HG02970 (cell line): Measurements from ENCODE around the gene SLCO3A1.

Experiments
- ATAC-seq: cut with Tn5 transposase; IDR thresholded peaks from one replicate; pipeline ENCODE4 v1.9.1; 2021; ENCODE audit warnings: mild to moderate bottlenecking, moderate library complexity, moderate number of reproducible peaks; ENCODE audit not compliant: unreplicated experiment, low FRiP score

SLCO3A1 gene

DNA sequence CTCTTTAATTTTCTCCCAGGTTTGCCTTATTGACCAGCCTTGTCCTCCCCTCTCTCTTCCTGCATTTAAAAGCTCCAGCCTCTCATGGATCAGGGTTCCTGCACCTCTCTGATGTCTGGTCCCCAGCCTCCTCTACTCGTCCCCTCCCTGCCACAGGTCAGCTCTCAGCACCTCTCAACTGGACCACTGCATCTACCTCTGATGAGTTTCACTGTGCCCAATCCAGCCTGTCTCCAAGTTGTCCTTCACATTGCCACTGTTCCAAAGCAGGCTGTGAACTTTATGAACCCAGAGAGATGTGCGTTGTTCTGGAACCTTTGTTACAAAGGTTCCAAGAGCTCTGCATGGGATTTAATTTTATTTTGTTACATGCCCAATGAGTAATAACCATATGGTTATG is 76.6 kb downstream of the SLCO3A1 start:
- ATAC-seq, result no peak

DNA sequence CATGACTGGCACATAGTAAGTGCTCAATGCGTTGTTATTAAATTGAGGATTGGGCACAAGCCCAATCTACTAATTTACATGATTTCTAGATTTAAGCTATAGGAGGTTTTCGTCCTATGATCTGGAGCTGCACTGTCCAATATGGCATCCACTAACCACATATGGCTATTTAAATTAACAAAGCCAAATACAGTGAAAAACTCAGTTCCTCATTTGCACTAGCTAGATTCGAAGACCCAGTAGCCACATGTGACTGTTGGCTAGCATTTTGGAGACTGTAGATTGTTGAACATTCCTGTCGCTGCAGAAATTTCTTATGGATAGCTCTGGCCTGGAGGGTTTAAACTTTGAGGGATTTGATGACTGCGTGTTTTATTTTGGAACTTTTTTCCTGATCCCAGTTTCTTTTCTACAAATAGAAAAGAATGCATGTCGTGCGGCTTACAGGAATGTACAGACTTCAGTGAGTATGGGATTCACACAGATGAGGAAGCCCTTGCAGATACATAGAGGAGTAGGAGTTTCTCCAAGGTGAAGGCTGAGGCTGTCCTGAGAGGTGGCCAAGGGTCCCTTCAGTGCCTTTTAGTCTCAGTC is 82.8 kb downstream of the SLCO3A1 start:
- ATAC-seq, result no peak

DNA sequence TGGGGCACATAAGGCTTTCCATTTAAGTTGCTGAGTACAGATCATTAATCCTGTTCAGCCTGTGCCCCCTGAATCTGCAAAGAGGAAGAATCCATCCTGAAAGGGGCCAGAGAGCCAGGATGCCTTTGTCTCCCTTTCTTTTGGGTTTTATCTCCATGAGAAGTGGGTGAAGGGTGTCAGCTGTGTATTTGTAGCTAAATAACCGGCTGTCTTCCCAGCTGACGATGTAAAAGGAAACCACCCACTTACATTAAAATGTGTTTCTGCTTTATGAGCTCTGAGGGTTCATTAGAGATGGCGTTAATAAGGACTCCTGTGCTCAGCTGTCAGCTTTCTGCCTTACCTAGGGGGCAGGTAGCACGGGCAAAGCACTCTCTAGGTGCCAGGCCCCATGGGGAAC is 83.4 kb downstream of the SLCO3A1 start:
- no peak for ATAC-seq

DNA sequence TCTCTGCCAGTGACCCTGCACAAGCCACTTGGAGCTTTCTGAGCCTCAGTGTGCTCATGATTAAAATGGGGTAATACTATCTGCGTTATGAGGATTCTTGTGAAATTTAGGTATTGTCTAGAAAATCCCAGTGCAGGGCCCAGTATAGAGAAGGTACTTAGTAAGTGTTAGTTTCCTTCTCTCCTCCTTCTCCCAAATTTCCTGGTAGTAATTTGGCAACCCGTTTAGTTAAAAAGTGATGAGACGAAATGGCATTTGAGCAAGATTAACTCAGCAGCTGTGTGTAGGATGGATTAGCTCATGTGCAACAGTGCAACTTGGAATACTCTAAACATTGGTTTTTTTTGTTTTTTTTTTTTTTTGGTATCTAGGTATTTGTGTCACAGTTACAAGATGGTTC is 84.6 kb downstream of the SLCO3A1 start:
- ATAC-seq, result no peak

DNA sequence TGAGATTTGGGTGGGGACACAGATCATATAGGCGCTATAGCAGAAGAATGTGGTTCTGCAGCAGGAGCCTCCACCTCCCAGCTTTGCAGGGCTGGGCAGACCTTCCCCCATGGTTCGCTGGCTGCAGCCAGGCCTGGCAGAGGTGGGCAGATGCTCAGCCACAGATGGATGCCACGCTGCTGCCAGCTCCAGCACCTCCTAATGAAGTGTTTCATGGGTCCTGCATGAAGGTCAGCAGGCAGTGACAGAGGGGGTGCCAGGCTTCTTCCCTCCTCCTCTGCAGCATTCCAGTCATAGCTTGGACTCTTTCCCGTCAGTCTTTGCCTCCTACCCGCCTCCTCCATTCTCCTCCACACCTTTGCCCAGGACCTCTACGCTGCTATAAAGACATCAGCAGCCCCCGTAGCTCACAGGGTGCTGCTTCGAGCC is 85.9 kb downstream of the SLCO3A1 start:
- no peak for ATAC-seq

DNA sequence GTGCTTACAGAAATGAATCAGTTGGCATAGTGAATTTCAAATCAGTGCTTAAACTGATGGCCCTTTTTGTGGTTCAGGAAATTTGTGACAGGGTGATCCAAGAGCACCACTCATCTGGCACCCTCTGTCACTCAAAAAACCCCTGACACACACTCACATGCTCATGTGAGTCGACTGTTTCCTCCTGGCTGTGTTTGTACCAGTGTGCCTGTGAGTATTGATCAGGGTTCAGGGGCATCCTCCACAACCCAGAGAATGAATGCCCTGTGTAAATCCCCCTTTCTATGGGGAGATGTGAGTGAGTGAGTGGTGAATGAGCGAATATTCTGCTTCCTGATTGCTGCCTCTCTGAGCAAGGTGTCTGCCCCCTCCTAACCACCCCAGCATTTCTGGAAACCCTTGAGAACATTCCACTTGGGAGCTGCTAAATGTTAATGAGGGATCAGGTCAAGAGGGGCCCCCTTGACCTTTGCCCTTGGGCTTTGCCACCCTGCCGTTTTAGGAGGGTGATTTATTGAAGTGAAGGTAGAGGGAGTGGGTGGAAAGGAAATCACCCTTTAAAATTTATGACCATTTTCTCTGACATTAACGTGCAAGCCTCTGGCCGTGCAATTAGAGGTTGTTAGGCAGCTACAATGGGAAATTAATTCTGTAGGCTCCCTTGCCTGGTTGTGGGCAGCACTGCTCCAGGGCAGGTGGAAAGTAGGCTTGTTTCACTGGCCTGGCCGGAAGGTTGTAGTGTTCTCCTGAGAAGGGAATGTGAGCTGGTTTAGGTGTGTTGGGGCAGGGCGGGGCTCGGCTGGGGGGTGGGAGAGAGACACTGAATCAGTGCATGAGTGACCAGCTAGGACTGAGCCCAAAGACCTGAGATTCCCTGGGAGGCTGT is 87.2 kb downstream of the SLCO3A1 start:
- no peak for ATAC-seq

DNA sequence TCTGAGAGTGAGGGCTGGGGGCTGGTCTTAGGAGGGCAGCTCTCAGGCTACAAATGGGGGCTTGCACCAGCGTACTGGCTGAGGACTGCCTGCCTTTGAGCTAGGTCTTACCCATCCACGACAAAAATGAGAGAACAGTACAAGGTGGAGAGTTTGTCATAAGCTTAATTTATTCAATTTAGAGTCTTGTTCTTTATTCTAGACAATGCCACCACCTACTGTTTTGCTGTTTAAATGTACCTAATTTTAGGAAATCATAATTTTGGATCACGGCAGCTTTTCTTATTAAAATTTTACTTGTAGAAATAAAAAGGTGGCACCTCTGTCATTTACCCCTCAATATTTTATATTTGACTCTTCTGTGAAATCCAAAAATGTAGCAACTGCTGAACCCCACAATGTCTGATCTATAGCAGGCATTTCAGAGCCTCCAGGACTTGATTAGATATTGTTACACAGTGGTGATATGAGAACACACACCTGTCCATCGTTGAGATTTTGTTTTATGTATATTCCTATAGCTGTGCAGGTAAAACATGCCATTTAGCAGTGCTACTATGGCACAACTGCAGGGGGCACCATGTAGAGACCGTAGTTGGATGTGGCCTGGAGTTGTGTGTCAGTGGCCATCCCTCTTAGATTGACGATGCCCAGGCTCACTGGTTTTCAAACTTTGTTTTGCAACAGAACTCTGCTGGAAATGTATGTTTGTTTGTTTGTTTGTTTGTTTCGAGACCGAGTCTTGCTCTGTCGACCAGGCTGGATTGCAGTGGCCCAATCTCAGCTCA is 88.6 kb downstream of the SLCO3A1 start:
- no peak for ATAC-seq

DNA sequence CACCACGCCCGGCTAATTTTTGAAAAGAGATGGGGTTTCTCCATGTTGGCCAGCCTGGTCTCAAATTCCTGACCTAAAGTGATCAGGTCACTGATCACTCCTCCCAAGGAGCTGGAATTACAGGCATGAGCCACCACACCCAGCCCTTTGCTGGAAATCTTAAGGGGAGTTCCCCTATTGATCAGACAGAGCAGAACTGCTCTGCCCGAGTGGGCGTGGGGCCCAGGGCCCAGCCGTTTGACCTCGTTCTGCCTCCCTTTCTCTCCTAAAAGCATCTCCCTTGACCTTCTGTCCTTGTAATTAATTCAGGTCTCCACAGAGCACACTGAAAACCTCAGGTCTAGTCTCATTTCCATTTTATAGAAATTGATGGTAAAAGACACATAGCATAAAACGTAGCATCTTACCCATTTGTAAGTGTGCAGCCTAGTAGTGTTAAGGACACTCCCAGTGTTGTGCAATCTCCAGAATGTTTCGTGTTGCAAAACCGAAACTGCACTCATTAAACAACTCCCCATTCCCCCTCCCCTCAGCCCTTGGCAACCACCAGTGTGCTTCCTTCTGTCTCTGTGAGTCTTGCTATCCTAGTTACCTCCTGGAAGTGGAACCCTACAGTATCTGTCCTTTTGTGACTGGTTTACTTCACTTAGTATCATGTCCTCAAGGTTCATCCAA is 89.3 kb downstream of the SLCO3A1 start:
- no peak for ATAC-seq

DNA sequence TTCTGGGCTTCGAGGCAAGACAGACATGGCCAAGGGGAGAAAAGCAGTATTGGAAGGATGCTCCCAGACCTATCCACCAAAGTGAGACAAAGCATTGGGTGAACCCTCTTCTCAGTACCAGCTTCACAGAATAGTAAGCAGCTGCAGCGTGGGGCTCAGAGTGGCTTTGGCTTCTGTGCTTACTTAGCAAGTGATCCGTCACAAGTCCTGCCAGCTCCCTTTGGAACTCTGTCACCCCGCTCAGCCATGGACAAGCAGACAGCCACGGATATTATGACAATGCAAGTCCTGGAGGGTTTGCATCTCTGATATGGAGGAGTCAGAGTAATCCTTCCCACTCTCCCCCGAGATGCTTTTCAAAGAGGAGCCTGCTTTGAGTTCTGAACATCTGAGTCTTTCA is 90.8 kb downstream of the SLCO3A1 start:
- no peak for ATAC-seq

DNA sequence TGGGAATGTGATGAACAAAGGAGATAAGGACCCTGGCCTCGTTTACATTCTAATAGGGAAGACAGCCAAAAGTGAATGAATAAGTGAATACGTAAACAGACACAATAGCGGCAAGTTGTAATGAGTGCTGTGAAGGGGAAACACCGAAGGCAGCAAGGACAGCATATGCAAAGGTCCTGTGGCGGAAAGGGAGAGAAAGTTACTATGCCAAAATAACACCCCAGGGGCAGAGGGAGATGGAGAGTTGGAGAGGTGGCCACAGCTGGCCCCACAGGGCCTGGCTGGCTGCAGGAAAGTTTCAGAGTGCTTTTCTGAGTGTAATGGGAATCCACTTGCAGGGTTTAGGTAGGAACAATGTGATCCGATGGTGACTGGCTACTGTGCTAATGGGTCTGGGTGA is 91.9 kb downstream of the SLCO3A1 start:
- ATAC-seq, result no peak

DNA sequence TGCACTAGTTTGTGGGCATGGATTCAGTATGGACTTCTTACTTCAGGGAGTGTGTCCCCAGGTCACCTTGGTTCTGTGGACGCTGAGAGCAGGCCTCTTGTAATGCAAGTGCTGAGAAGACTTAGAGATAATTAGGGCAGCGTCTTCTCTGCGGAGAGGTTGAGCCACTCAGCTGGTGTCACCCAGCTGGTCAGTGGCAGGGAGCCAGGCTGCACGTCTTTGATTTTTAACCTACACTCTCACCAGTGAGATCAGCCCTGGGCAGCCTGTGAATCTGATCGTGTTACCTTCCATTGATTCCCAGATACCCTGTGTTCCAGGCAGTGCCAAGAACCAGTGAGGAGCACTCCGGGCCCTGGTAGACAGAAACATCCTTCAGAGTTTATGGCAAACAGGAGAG is 92.6 kb downstream of the SLCO3A1 start:
- ATAC-seq, result no peak

DNA sequence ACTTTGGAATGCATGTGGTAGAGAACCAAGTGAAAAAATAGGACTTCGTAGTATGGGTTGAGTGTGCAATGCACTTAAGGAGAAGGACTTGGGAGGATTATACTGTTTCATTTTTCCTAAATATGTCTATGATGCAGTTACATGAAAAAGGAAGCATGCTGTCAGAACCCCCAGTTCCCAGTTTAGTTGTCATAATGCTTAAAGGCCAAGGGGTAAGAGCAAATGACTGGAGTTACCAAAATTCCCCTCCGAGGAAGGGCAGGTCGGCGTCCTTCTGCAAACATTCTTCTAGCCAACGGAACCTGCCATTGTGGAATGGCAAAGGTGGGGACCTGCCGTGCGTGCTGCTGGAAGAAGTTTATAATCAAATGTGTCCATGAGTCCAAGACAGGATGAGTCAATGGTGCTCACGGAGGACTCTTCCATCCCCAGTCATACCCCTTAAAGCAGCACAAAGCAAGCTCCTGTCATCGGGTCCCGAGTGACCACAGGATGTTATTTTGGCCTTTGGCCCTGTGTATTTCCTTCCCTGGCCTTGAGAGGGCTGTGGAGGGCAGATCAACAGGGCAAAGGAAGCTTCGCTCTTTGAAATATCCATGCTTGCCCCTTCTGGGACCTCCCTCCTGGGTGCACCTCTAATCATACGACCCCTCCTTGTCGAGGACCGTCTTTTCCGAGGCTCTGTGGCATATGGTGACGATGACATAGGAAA is 93.2 kb downstream of the SLCO3A1 start:
- ATAC-seq, result no peak

DNA sequence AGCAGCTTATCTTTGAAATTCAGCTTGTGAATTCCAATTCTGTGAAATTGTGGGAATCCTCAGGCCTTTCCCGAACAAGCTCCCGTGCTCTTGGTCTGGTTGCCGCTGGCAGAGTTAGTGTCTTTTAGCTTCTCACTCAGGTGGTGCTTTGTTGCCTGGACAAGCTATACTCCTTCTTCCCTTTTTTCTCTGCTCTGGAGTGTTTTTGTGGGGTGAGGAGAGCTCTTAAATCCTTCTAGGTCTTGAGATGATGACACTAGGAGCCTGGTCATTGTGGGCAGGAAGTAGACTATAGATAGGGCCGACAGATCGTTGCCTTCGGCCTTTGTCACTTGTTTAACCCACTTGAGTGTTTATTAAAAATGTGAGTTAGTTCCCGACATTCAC is 93.8 kb downstream of the SLCO3A1 start:
- no peak for ATAC-seq

DNA sequence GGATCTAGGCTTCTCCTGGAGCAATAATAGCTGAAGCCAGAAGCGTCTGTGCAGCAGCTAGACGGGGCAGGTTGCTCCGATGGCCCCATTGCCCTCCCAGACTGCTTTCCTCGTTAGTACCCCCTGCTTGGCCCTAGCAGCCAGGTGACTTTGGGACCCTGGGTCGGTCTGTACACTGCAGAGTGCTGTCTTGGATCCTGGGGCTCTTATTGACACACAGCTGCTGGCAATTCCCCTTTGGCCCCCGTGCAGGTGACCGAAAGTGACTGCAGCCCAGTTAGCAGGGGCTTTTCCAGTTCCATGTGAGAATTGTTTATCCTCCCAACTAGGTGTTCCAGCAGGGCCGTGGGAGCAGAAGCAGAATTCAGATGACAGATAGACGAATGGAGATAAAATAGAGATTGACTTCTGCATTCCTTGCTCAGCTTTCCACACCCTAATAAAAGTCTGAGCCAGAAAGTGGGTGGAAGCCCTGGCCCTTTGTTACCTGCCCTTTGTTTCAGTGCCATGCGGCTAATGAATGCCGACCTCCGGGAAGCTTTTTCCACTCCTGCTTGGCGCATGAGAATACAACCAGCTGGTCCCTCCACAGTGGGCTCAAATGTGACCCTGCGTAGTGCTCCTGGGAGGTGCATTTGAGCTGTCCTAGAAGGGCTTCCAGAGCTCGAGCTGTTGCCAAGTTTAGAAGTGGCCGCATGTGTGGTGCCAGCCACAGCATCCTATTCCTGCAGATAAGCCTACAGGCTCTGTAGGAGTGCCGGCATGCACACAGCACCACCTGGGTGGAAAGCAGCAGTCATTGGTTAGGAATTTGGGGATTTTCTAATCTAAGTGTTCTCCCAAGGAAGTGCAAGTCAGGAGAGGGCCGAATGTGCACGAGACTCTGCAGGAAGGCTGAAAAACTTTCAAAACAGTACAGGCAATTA is 94.4 kb downstream of the SLCO3A1 start:
- ATAC-seq, result no peak

DNA sequence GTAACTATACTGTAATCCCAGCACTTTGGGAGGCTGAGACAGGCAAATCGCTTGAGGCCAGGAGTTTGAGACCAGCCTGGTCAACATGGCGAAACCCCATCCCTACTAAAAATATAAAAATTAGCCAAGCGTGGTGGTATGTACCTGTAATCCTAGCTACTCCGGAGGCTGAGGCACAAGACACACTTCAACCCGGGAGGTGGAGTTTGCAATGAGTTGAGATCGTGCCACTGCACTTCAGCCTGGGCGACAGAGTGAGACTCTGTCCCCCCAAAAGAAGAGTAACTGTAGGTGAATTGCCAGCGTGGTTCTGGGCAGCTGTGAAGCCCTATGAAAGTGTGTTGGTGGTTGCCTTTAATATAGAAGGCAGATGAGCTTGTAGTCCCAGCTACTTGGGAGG is 95.9 kb downstream of the SLCO3A1 start:
- no peak for ATAC-seq

DNA sequence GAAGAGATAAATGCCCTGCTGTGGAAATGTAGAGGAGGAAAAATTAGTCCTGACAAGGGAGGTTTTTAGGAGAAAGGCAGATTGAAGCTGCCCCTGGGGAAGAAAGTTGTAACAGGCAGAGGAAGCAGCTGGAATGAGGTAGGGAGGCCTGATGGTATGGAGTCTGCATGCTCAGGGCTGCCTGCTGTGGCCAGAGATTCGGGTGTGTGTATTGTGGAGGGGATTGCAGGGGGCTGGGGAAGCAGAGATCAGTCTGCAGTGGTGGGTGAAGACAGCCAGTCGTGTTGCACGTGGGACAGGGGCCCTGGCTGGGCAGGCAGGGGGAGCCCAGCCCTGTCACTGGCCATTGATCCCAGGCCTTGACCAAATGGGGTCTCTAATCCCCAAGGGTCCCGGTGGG is 96.5 kb downstream of the SLCO3A1 start:
- no peak for ATAC-seq

DNA sequence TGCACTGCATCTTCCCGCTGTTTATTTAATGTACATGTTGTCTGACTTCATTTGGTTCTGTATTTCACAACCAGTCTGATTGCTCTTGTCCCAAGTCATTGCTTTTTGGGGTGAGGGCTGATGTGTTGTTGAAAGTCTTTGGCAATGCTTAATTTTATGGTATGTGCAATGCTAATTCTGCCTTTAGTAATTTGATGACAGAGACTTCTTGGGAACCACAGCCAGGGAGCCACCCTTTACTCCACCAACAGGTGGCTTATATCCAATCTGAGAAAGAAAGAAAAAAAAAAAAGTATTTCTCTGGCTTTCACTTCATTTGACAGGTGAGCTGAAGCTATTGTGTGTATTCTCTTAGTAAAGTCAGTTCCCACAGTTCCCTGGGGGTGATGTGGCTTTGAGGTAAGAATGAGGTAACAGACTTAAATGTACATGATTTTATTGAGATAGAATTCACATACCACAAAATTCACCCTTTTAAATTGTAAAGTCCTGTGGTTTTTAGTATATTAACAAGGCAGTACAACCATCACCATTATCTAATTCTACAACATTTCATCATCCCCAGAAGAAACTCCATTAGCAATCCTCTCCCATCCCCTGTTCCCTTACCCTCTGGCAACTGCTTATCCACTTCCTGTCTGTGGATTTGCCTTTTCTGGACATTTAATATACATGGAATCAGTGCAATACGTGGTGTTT is 97.3 kb downstream of the SLCO3A1 start:
- no peak for ATAC-seq

DNA sequence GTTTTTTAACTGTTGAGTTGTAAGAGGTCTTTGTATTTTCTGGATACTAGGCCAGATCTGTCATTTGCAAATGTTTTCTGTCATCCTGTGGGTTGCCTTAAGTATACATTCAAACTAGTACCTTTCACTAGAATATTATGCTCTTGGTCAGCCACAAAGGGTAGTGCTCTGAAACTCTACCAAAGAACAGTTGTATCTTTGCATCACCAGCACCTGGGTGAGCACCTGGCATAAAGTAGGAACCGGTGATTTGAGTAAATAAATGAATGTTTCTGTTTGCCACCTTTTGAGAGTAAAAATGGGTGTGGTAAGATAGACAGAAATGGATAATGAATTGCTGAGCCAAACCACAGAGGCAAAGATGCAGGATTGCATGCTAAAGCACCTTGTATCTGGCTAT is 98.7 kb downstream of the SLCO3A1 start:
- no peak for ATAC-seq

DNA sequence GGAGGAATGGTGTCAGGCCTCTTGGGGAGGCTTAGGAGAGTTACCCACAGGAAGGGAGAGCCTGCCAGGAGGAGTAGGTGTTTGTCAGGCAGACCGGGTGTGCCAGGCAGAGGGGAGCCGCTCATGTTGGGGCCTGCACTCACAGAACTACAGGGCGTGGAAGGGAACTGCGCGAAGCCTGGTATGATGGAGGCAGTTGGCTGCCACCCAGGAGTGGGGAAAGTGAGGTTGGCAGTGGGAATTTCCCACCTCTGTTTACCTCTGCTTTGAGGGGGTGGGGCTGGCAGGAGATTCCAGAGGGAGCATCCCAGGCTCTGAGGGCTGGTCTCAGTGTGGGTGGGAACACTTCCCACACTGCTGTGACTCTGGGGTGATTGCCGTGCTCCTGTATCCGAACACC is 99.9 kb downstream of the SLCO3A1 start:
- no peak for ATAC-seq
